HCT116 (cell line): ENCODE measurements around the gene DOK7. TPM values are rescaled to one million over a fixed set of nuclear protein-coding genes. Genes with fewer than 3 reads are reported as not detected.

Experiments used
- ATAC-seq: fragments of 200-7000 bp; cut with Tn5 transposase; 2 replicates; pipeline ENCODE4 v1.9.1; 2020; ENCODE audit warnings: mild to moderate bottlenecking, moderate library complexity
- BruUV-seq: library from RNA; stranded (reverse); fragments of 400-500 nt; replicated peaks from 2 replicates; lab custom pipeline; 2021; lab: Mats Ljungman, UMichigan
- CTCF ChIA-PET: fragments of 300-600 bp; sonication (Branson Sonifier 250); formaldehyde crosslinking; loops from one replicate; lab custom pipeline; 2021; ENCODE audit warnings: antibody characterized with exemption; lab: Charles Lee
- POLR2A ChIA-PET: fragments of 300-600, 350-600 bp; sonication (Branson Sonifier 250); formaldehyde crosslinking; loops from one replicate; lab custom pipeline; 2021; ENCODE audit warnings: antibody characterized with exemption; lab: Charles Lee
- RAD21 ChIA-PET, 2 experiments: fragments of 300-600 bp; sonication (Branson Sonifier 250); formaldehyde crosslinking; loops; one replicate each; lab custom pipeline; 2023; ENCODE audit warnings: low total read pairs in 2 of 2; ENCODE audit not compliant: uncharacterized antibody in 2 of 2, unreplicated experiment in 2 of 2, low non-redundant PET in 1 of 2; lab: Charles Lee
- DNase-seq: peaks from one replicate; pipeline ENCODE4 v3.0.0-alpha.2; 2010; ENCODE audit warnings: low read depth, low spot score
- H2AFZ ChIP-seq: fragments of 200-600 bp; shearing (Covaris generic), sonication (generic); 2 replicates; pipeline ENCODE4 v1.6.1; 2017; ENCODE audit warnings: low read depth, mixed run types, mixed read lengths, antibody characterized with exemption, low read length; ENCODE audit not compliant: poor library complexity, severe bottlenecking
- H3K27ac ChIP-seq: 2 replicates; pipeline ENCODE4 v1.5.1; 2012; ENCODE audit warnings: low read depth, low read length
- H3K27me3 ChIP-seq: fragments of 200-600 bp; sonication (generic); 2 replicates; pipeline ENCODE4 v1.6.1; 2016; ENCODE audit warnings: mixed run types, low read length, mixed read lengths; ENCODE audit not compliant: insufficient read depth
- H3K36me3 ChIP-seq, 2 experiments: fragments of 200-500 bp in 1 of 2; fragments of 200-600 bp in 1 of 2; sonication (Bioruptor generic) in 1 of 2; sonication (generic) in 1 of 2; 2 replicates each; pipeline versions ENCODE4 v1.5.1 to v1.6.1; 2014 to 2016; ENCODE audit warnings: low read length in 2 of 2, inconsistent platforms in 1 of 2, mixed read lengths in 1 of 2, mixed run types in 1 of 2; ENCODE audit not compliant: insufficient read depth in 2 of 2, control insufficient read depth in 1 of 2
- H3K4me1 ChIP-seq, 2 experiments: fragments of 200-600 bp in 1 of 2; sonication (generic) in 1 of 2; 2 replicates each; pipeline versions ENCODE4 v1.5.1 to v1.6.1; 2012 to 2017; ENCODE audit warnings: low read length in 2 of 2, inconsistent platforms in 1 of 2, mild to moderate bottlenecking in 1 of 2, mixed read lengths in 1 of 2, mixed run types in 1 of 2, moderate library complexity in 1 of 2; ENCODE audit not compliant: insufficient read depth in 2 of 2, control insufficient read depth in 1 of 2
- H3K4me2 ChIP-seq: fragments of 200-600 bp; sonication (generic); 2 replicates; pipeline ENCODE4 v1.6.1; 2017; ENCODE audit warnings: mixed run types, low read length, mixed read lengths
- H3K4me3 ChIP-seq, 2 experiments: fragments of 200-600 bp in 1 of 2; sonication (generic) in 1 of 2; replicated peaks in 1 of 2; 2 replicates each; pipeline ENCODE4 v1.5.1; 2011 to 2016; ENCODE audit warnings: low read length in 2 of 2, control low read depth in 1 of 2, low read depth in 1 of 2, mild to moderate bottlenecking in 1 of 2, mixed read lengths in 1 of 2, mixed run types in 1 of 2
- H3K79me2 ChIP-seq: fragments of 200-600 bp; sonication (generic); 2 replicates; pipeline ENCODE4 v1.6.1; 2017; ENCODE audit warnings: mild to moderate bottlenecking, mixed run types, low read length, moderate library complexity, mixed read lengths; ENCODE audit not compliant: insufficient read depth
- H3K9ac ChIP-seq: fragments of 200-600 bp; sonication (generic); 2 replicates; pipeline ENCODE4 v1.6.1; 2016; ENCODE audit warnings: low read length, mixed read lengths
- H3K9me2 ChIP-seq: fragments of 200-600 bp; sonication (generic), shearing (Covaris generic); 2 replicates; pipeline ENCODE4 v1.6.1; 2017; ENCODE audit warnings: mixed run types, mild to moderate bottlenecking, moderate library complexity; ENCODE audit not compliant: insufficient read depth
- H3K9me3 ChIP-seq, 2 experiments: fragments of 200-500 bp in 1 of 2; fragments of 200-600 bp in 1 of 2; sonication (Bioruptor generic) in 1 of 2; sonication (generic) in 1 of 2; 2 replicates each; pipeline ENCODE4 v1.6.1; 2014 to 2017; ENCODE audit warnings: low read length in 2 of 2, mixed read lengths in 2 of 2, inconsistent platforms in 1 of 2, low read depth in 1 of 2, mild to moderate bottlenecking in 1 of 2, mixed run types in 1 of 2, moderate library complexity in 1 of 2; ENCODE audit not compliant: control insufficient read depth in 1 of 2, insufficient read depth in 1 of 2
- H4K20me1 ChIP-seq: fragments of 200-600 bp; sonication (generic), shearing (Covaris generic); 2 replicates; pipeline ENCODE4 v1.6.1; 2017; ENCODE audit warnings: mixed run types, mild to moderate bottlenecking, moderate library complexity; ENCODE audit not compliant: insufficient read depth
- ATF3 ChIP-seq: IDR thresholded peaks from 2 replicates; pipeline ENCODE4 v1.6.1; 2012
- CBX3 ChIP-seq: IDR thresholded peaks from 2 replicates; pipeline ENCODE4 v1.6.1; 2012; ENCODE audit warnings: low read depth
- CEBPB ChIP-seq: IDR thresholded peaks from 2 replicates; pipeline ENCODE4 v1.6.1; 2012; ENCODE audit warnings: low read depth
- CTCF ChIP-seq, 3 experiments: fragments of 200-600 bp in 1 of 3; sonication (generic) in 1 of 3; IDR thresholded peaks in 2 of 3; conservative IDR thresholded peaks in 1 of 3; 2 replicates each; pipeline ENCODE4 v1.5.1; 2012 to 2017; ENCODE audit warnings: low read depth in 2 of 3, low read length in 2 of 3, antibody characterized with exemption in 1 of 3, borderline replicate concordance in 1 of 3, control low read depth in 1 of 3, mild to moderate bottlenecking in 1 of 3, mixed read lengths in 1 of 3, mixed run types in 1 of 3, moderate library complexity in 1 of 3; ENCODE audit not compliant: insufficient read depth in 1 of 3
- EZH2 ChIP-seq: fragments of 200-600 bp; sonication (generic); IDR thresholded peaks from 2 replicates; pipeline ENCODE4 v1.6.1; 2017; ENCODE audit warnings: antibody characterized with exemption, mixed run types
- JUND ChIP-seq: IDR thresholded peaks from 2 replicates; pipeline ENCODE4 v1.6.1; 2012
- POLR2AphosphoS5 ChIP-seq: IDR thresholded peaks from 2 replicates; pipeline ENCODE4 v1.6.1; 2011; ENCODE audit warnings: mild to moderate bottlenecking, low read depth, low read length, moderate library complexity
- RAD21 ChIP-seq: IDR thresholded peaks from 2 replicates; pipeline ENCODE4 v1.6.1; 2012; ENCODE audit warnings: low read depth, mild to moderate bottlenecking
- REST ChIP-seq: IDR thresholded peaks from 2 replicates; pipeline ENCODE4 v1.6.1; 2012; ENCODE audit warnings: low read depth
- SIN3A ChIP-seq: IDR thresholded peaks from 2 replicates; pipeline ENCODE4 v1.6.1; 2012; ENCODE audit warnings: low read depth
- SRF ChIP-seq: IDR thresholded peaks from 2 replicates; pipeline ENCODE4 v1.6.1; 2012; ENCODE audit warnings: low read depth
- TCF7L2 ChIP-seq: IDR thresholded peaks from 2 replicates; pipeline ENCODE4 v1.7.0; 2011; ENCODE audit warnings: borderline replicate concordance, inconsistent platforms; ENCODE audit not compliant: insufficient read depth, insufficient read length; ENCODE audit errors: extremely low read depth
- YY1 ChIP-seq: IDR thresholded peaks from 2 replicates; pipeline ENCODE4 v1.6.1; 2011; ENCODE audit warnings: low read length, low read depth, moderate library complexity, mild to moderate bottlenecking; ENCODE audit not compliant: insufficient replicate concordance; ENCODE audit errors: extremely low read depth
- ZFX ChIP-seq: fragments of 450-650 bp; IDR thresholded peaks from 2 replicates; pipeline ENCODE4 v1.6.1; 2017
- ZNF274 ChIP-seq: fragments of 200-500 bp; sonication (Bioruptor generic); IDR thresholded peaks from 2 replicates; pipeline ENCODE4 v1.6.1; 2014; ENCODE audit warnings: mild to moderate bottlenecking, low read depth, low read length, inconsistent platforms
- intact Hi-C: fragments of 100-400 bp; cut with micrococcal nuclease; formaldehyde crosslinking; loops from 2 replicates; pipeline ENCODE4 v1.10.0; 2022
- total RNA-seq: library from RNA; stranded (reverse); gene quantifications from one replicate; pipeline ENCODE4 v1.2.1, GENCODE V29; 2021; ENCODE audit not compliant: unreplicated experiment
- TF ChIP-seq, protein P1 (sequence below): IDR thresholded peaks from 2 replicates; pipeline ENCODE4 v1.6.1; 2011; ENCODE audit warnings: mild to moderate bottlenecking, low read length, moderate library complexity; ENCODE audit not compliant: insufficient replicate concordance; ENCODE audit errors: extremely low read depth

DOK7 gene
- total RNA-seq, 1 experiment from 2014 or later = 2.4 TPM

DNA sequence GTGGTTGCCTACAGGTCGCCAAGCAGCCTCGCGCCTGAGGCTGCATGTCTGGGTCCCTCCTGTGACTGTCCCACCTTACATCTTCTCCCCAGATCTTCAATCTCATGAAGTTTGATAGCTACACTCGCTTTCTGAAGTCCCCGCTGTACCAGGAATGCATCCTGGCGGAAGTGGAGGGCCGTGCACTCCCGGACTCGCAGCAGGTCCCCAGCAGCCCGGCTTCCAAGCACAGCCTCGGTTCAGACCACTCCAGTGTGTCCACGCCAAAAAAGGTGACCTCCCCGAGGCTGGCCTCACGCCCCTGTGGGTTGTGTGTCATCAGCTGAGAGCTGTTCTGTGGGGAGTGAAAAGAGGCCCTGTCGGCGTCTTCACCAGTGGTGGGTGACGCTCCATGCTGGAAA lies 46.3 kb upstream of the DOK7 start:
- BruUV-seq = no TSS peak
- H3K9me2 ChIP-seq = no peaks in the 10 kb centered on the region
- H2AFZ ChIP-seq = no peak overlapping the region
- no peaks in the 10 kb centered on the region for H3K27me3 ChIP-seq
- H3K4me2 ChIP-seq = no peak overlapping the region
- POLR2A ChIA-PET = no interaction called here
- H3K79me2 ChIP-seq = no peaks in the 10 kb centered on the region
- no peak for DNase-seq
- intact Hi-C loops = no loop called here
- no peak overlapping the region for H3K9ac ChIP-seq
- H3K27ac ChIP-seq = no peak overlapping the region
- no peak for ATAC-seq
- RAD21 ChIA-PET = no interaction called here
- H3K36me3 ChIP-seq = no peaks in the 10 kb centered on the region
- TF ChIP-seq CTCF (IDR thresholded peaks at IDR 0.05 in 2 of 3, conservative IDR thresholded peaks at IDR 0.05 in 1 of 3; ENCODE audit: borderline replicate concordance in 1 of 3, insufficient read depth in 1 of 3, low read depth in 2 of 3, low read length in 2 of 3) (no peak), POLR2AphosphoS5 (no peak), CBX3 (no peak), ZFX (no peak), YY1 (no peak), RAD21 (no peak), EZH2 (no peak), ATF3 (no peak), JUND (no peak), SIN3A (no peak), SRF (no peak), TCF7L2 (no peak), CEBPB (no peak), ZNF274 (no peak), REST (no peak)
- TF ChIP-seq, protein P1, sequence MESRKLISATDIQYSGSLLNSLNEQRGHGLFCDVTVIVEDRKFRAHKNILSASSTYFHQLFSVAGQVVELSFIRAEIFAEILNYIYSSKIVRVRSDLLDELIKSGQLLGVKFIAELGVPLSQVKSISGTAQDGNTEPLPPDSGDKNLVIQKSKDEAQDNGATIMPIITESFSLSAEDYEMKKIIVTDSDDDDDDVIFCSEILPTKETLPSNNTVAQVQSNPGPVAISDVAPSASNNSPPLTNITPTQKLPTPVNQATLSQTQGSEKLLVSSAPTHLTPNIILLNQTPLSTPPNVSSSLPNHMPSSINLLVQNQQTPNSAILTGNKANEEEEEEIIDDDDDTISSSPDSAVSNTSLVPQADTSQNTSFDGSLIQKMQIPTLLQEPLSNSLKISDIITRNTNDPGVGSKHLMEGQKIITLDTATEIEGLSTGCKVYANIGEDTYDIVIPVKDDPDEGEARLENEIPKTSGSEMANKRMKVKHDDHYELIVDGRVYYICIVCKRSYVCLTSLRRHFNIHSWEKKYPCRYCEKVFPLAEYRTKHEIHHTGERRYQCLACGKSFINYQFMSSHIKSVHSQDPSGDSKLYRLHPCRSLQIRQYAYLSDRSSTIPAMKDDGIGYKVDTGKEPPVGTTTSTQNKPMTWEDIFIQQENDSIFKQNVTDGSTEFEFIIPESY = no peak
- H4K20me1 ChIP-seq = no peaks in the 10 kb centered on the region
- no peaks in the 10 kb centered on the region for H3K9me3 ChIP-seq
- H3K4me3 ChIP-seq = no peak overlapping the region
- CTCF ChIA-PET = no interaction called here
- no peaks in the 10 kb centered on the region for H3K4me1 ChIP-seq
